ENCODE results near the gene POGLUT3.
A peak's percentile ranks its signal among the peaks of the same experiment; 100 is the strongest.

The POGLUT3 gene

GRCh38 chr11:108500169-108500568 is 2.0 kb upstream of the POGLUT3 start:
- no peak for DNase-seq

- no peak for DNase-seq
Measured at GRCh38 chr11:108498816-108499408, 728 bp upstream of the POGLUT3 start.

- peak; percentile 55 for DNase-seq
Measured at GRCh38 chr11:108497317-108498045, 703 bp downstream of the POGLUT3 start.

GRCh38 chr11:108496643-108497256 is 1.4 kb downstream of the POGLUT3 start:
- DNase-seq = no peak

GRCh38 chr11:108495326-108495725 is 2.9 kb downstream of the POGLUT3 start:
- DNase-seq = no peak

GRCh38 chr11:108494182-108494581 is 4.0 kb downstream of the POGLUT3 start:
- DNase-seq = no peak

GRCh38 chr11:108491936-108492335 is 6.2 kb downstream of the POGLUT3 start:
- DNase-seq = no peak

GRCh38 chr11:108486828-108487227 is 11.4 kb downstream of the POGLUT3 start:
- no peak for DNase-seq

- no peak for DNase-seq
Measured at GRCh38 chr11:108486331-108486730, 11.9 kb downstream of the POGLUT3 start.

- no peak for DNase-seq
Measured at GRCh38 chr11:108483163-108483562, 15.0 kb downstream of the POGLUT3 start.

- DNase-seq = no peak
Measured at GRCh38 chr11:108474664-108475463, 23.3 kb downstream of the POGLUT3 start.

GRCh38 chr11:108472681-108473080 is 25.5 kb downstream of the POGLUT3 start:
- no peak for DNase-seq

GRCh38 chr11:108468478-108468864 is 29.7 kb downstream of the POGLUT3 start:
- DNase-seq = no peak

GRCh38 chr11:108467091-108467823 is 30.9 kb downstream of the POGLUT3 start, which contains the start of gene C11orf65:
C11orf65 (minus strand) TSS chr11:108467529; CDS start chr11:108461559, 5,970 bp downstream.
- DNase-seq = peak; percentile 93

- no peak for DNase-seq
Measured at GRCh38 chr11:108466405-108466804, 31.8 kb downstream of the POGLUT3 start.

GRCh38 chr11:108453207-108453835 is 44.9 kb downstream of the POGLUT3 start:
- no peak for DNase-seq

Measured in activated effector memory CD4-positive, alpha-beta T cell treated with Interleukin-2 at 50 U/mL for 16 hours (primary cell).